ENCODE measurements around the gene PDCD7. TPM values are rescaled to one million over a fixed set of nuclear protein-coding genes. Genes with fewer than 3 reads are reported as not detected.
"Not testable (repeated sequence)": the region's sequence is repeated elsewhere in the genome, so short reads cannot be mapped to it uniquely, and the experiment has no call there.

Gene PDCD7
- polyA plus RNA-seq, 1 donor: 19.5 TPM

DNA sequence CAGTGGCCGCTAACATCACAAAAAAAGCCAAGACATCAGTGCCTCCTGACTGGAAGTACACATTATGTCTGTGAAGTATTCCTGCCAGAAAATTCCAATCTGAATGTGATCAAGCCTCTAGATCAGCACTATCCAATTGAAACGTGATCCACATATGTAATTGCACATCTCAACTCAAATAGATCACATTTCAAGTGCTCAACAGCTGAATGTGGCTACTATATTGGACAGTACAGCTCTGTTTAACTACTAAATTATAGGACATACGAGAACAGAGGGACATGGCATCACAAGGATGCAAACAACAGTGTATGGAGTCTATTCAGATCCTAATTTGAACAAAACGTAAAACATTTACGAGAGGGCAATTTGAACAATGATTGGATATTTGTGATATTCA lies 18.1 kb downstream of the PDCD7 start:
- DNase-seq (ENCODE audit: low read depth): no peak

DNA sequence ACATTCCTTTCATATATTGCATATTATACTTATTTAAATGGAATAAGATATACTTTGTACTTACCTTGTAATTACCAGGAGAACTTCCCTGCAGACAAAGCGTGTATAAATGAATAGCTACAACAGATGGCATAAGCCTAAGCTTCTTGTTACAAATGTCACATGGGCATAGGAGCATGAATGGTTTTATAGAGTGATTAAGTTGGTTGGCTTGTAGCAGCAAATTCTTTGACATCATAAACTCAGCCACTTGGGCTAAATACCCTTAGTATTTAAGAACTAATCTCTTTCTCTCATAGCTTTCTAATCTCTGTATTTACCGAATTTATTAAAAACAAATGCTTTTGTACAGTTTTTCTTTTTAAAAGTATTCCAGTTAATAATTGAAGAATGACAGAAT lies 18.5 kb downstream of the PDCD7 start, which contains the start of gene UBAP1L:
TSS of gene UBAP1L (minus strand) at position 115 of the 400 bp plus-strand sequence. CDS start 8,985 bp downstream, outside the sequence.
- DNase-seq (ENCODE audit: low read depth): no peak

DNA sequence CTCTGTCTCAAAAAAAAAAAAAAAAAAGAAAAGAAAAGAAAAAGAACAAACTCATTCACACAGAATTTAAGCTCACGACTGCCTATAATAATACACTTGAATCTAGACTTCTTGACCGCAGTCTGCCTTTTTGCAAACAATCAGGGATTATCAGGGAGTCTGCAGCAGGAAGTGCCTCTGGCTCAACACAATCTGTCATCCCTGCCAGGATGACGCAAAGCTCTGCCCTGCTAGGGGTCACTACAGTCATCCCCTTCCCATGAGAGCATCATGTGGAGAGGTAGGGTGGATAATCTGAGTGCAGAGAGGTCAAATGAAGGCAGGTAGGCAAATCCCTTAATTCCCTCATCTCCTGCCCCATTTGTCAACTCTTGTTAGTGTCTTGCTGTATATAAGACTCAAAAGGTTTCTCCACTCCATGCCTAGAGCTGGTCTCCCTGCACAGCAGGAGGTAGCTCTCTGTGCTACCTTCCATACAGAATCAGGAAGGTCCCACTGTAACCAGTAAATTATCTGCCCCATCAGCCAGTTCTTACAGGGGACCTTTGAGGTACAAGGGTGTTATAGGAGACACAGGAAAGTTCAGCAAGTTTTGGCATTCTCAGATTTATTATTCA lies 22.8 kb downstream of the PDCD7 start:
- no peak for DNase-seq (ENCODE audit: low read depth)

DNA sequence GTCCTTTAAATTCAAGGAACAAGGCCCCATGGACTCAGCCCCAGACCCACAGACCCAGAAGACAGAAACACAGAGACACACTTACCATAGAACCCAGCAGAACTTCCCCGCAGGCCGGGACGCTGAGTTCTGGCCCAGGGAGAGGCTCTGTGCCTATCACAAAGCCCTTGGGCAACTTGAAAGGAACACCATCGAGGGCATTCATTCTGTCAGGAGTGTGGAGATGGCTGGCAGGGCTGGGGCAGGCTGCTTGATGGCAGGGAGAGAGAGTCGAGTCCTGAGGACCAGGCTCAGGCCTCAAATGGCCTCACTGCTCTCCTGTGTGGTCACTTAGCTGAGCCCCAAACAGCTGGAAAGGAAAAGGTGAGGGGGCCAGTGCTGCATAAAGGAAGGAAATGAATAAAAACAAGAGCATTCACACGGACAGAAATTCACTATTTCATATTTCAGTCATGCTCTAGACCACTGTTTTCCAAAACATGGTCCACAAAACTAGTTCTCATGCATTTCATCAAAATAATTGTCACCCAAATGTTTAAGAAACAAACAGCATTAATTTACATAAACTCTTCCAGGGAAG lies 27.5 kb downstream of the PDCD7 start:
- no peak for DNase-seq (ENCODE audit: low read depth)

DNA sequence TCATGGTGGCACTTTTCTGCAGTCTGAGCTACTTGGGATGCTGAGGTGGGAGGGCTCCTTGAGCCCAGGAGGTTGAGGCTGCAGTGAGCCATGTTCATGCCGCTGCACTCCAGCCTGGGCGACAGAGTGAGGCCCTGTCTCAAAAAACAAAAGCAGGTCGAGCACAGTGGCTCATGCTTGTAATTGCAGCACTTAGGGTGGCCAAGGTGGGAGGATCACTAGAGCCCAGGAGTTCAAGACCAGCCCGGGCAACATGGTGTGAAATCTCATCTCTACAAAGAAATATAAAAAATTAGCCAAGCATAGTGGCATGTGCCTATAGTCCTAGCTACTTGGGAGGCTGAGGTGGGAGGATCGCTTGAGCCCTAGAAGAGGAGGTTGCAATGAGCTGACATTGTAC lies 28.6 kb downstream of the PDCD7 start:
- DNase-seq (ENCODE audit: low read depth): no peak

DNA sequence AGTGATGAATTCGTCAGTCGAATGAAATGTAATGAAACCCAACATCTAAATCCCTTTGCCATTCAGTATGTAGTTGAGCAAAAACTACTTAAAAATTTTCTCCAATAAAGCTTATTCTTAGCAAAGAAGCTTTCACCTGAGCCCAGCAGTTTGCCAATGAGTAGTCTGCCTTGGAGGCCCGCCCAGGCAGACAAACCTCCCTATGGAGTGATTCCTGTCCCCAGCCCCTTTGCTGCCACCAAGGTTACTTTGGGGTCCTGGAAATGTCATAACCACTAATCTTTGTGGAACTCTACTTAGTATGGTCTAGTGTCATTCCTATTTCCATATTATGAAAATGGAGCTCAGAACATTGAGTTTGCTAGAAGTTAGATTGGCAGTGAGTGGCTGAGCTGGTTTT lies 30.7 kb downstream of the PDCD7 start:
- no peak for DNase-seq (ENCODE audit: low read depth)

DNA sequence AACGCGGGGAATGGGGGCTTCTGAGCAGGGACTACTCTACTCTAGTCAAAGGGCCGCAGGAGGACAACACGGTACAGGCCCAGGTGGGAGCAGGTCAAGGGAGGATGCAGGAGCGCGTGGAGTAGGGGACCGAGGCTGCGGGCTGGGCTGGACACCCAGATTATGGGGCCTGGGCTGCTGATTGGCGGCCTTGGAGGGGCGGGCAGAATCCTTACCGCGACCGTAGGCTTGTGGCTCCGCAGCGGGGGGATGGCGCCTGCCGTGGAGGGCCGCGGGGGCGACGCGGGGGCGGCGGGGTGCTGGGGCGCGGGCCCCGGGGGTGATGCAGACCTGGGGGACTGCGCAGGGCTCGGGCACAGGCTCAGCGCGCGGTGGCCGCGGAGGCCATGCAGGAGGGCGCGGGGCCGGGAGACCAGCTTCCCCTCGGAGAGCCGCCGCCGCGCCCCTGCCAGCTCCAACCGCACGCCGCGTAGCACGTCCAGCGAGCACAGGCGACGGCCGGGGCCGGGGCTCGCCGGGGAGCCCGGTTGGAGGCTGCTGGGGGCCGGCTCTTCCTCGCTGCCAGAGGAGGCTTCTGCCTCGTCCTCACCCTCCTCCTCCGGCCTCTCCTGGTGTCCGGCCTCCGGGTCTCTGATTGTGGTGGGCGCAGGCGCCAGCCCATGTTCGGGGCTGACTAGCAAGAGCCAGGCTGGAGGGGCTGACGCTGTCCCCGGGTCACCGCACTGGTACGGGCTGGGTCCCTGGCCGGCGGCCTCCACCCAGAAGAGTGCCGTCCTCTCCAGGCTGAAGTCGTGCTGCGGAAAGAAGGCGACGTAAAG lies 31.5 kb downstream of the PDCD7 start:
- DNase-seq (ENCODE audit: low read depth): no peak

DNA sequence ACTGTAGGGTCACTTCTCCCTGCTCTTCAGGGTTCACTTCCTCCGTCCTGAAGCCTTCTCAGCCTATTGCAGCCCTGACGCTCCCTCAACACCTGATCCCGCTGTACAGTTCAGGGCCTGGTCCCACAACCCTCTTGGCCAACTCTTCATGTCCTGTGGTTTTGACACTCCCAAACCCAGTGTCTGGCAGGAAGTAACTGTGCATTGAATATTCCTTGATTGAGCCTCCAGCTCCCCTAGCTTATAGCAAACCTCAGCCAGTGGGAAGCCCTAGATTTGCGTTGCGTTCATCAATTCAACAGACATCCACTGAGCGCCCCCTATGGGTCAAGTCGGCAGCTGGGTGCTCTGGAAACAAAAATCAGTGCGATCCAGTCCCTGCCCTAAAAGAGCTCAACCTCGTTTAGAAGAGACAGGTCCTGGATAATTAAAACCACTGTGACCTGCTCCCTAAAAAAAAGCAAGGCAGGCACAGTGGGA lies 32.2 kb downstream of the PDCD7 start:
- peak; percentile 39 for DNase-seq (ENCODE audit: low read depth)

DNA sequence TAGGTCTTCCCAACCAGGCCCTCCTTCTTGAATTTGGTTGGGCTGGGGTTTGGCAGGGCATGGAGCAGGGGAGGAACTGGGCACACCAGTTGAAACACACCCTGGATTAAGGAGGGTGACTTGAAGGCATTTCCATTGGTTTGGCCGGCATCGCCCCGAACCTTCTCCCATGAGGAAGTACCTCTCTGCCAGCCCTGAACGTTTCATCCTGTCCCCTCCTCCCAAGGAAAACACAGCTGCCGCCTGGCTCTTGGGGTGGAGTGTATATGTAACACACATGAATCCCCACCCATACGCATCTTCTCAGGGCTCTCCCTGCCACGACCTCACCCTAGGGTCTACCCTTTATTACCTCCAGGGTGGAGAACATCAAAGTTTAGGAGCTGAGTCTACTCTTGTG lies 33.2 kb downstream of the PDCD7 start:
- DNase-seq (ENCODE audit: low read depth): no peak

DNA sequence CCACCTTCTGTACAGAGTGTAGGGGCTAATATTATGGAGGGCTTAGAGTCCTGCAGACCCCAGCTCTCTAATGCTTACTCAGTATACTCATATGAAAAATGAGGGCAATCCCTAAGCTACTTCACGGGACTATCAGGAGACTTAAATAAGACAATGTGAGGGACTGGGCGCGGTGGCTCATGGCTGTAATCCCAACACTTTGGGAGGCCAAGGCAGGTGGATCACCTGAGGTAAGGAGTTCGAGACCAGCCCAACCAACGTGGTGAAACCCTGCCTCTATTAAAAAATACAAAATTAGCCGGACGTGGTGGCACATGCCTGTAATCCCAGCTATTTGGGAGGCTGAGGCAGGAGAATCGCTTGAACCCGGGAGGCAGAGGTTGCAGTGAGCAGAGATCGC lies 33.8 kb downstream of the PDCD7 start:
- not testable (repeated sequence) for DNase-seq (ENCODE audit: low read depth)

DNA sequence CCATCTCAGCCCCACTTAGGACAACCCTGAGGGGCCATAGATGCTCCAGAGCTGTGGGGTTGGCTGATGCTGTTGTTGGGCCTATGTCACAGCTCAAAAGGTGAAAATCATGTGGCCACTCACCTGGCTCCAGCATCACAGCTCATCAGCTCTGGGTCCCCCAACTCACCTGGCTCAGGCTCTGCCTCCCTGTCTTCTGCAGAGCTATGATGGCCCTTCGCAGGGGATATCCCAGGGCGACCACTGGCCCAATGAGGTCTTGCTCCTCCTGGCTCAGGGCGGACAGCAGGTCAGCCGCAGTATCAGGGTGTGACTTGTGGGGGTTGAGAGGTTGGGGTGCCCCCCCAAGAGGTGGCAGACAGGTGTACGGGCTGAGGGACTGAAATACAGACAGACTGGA lies 34.3 kb downstream of the PDCD7 start:
- DNase-seq (ENCODE audit: low read depth): no peak

DNA sequence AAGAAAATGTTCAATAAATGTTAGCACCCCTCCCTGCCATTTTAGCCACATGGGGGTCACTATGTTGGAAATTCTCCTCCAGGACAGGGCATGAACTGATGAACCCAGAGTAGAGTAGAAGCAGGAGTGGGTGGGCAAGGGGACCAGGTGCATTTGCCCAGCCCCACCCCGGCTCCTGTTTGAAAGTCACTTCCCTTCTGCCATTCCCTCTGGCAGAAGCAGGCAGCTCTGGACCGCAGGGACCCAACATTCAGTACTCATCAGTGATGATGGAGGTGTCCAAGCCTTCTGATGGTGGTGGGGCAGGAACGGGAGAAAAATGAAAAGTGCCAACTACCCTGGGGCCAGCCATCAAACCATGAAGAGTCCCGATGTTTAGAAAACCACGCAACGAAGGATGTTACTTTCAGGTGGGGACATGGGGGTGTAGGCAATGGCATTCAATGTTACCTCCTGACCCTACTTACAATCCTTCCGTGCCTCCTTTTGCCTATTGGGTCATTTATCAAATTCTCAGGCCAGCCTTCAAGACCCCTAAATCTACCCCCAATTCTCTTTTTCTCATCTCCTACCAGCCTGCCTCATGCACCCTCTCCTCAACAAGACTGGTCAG lies 35.9 kb downstream of the PDCD7 start:
- DNase-seq (ENCODE audit: low read depth): no peak

DNA sequence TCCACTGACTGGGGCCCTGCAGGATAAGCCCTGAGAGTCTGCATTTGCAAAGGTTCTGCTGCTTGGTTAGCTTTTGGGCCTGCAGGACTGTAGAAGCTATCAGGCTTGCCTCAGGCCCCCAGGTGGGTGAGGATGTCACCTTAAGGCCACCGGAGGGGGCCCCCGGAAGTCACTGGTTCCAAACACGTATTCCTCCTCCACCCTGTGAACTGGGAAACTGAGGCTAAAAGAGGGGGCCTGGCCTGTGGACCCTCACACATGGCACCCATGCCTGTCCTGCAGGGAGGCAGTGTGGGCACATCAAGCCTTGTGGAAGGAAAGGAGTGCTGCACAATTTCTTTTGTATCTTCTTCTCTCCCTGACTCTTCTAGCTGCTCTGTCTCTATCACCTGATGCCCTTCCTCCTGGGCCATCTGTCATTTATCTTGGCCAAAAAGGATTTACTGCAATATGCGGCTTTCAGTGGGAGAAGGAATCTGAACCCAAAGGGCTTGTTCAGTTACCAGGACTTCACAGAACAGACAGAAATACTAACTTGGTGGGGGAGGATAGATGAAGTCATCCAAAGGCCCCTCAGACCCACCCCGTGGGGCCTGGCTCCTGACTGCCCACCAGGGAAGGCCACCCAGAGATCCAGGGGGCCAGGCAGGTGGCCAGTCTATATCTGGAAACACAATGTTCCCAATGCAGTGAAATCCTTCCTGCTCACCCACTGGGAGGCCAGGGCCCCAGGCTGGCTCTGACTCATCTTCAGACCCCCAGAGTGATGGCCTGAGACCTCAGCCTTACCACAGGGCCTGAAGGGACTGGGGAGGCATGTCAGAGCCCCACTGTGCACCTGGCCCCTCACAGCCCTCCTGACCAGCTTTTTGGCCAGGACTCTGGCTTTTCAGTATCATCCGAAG lies 36.9 kb downstream of the PDCD7 start:
- DNase-seq (ENCODE audit: low read depth): no peak

DNA sequence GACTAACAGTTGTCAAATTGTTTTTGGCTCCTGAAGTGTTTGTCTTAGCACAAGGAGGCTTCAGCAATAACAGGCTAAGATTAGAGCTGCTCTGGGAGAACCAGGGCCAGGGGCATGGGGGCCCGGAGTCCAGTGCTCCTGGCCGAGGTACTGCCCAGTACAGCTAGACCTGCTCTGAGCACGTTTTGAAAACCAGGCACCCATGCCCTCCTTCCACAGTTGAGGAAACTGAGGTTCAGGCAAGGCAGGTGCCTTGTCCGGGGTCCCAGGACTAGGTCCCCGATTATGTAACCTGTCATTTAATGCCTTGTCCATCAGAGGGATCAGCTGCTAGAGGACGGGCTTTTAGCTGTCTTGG lies 37.9 kb downstream of the PDCD7 start:
- no peak for DNase-seq (ENCODE audit: low read depth)

DNA sequence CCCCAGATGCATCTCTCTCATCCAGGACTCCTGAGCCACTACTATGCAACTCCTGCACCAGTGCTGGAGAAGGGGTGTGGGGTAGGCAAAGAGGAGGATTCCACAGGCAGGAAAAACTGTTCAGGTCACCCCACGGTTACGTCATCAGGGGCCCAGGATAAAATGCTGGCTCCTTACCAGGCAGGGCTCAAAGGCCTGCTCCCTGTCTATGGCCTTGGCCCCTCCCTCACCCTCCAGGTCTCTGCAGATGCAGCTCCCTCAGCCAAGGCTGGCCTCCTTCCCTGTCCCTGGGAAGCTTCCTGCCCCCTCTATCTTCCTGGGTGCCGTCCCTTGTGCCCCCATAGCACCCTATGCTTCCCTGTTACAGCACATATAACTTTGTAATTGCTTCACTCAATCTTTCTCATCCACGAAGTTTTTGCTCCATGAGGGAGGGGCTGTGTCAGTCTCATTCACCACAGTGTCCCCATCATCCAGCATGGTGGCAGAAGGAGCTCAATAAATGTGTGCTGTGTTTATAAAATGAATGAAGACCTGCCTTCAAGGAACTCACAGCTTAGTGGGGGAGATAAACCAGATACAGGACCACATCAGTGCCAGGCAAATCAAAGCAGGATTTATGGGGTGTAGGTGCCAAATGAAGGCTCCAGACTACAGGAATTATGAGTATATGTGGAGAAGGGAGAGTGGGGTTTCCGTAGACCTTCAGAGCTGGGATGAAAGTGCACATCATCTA lies 38.4 kb downstream of the PDCD7 start:
- DNase-seq (ENCODE audit: low read depth): no peak

DNA sequence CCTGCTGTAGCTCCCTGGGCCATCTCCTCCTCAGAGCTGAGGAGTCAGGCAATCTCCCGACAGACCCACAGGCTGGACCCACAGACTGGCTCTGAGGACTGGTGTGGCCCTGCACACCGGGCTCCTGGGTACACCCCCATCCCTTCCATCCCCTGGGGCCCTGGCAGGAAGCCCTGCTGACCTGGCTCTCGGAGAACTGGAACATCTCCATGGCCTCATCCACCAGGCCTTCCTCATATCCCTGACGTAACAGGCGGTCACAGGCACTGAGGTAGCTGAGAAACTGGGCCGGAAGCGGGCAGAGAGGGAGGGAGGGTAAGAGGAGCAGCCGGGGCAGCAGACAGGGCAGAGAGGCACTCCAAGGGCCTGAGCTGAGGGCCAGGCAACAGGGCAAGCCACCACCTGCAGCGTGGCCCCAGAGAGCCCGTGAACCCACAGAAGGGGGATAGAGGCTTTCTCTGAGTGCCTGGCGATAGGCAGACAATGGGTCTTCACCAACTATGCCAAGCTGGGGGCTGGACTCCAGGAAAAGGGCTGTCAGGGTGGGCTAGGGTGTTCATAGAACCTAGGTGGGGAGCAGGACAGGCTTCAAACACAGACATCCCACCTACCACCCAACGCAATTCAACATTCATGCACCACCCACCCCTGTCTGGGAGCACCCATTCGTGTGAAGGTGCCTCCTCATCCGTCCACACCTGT lies 39.2 kb downstream of the PDCD7 start:
- no peak for DNase-seq (ENCODE audit: low read depth)

DNA sequence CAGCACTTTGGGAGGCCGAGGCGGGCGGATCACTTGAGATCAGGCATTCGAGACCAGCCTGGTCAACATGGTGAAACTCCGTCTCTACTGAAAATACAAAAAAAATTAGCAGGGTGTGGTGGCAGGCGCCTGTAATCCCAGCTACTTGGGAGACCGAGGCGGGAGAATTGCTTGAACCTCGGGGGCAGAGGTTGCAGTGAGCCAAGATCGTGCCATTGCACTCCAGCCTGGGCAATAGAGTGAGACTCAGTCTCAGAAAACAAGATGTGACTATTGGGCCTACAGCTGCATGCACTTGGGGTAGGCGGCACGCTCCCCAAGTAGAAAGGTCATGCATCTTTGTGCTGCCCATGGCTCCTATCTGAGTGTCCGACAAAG lies 39.8 kb downstream of the PDCD7 start:
- not testable (repeated sequence) for DNase-seq (ENCODE audit: low read depth)

DNA sequence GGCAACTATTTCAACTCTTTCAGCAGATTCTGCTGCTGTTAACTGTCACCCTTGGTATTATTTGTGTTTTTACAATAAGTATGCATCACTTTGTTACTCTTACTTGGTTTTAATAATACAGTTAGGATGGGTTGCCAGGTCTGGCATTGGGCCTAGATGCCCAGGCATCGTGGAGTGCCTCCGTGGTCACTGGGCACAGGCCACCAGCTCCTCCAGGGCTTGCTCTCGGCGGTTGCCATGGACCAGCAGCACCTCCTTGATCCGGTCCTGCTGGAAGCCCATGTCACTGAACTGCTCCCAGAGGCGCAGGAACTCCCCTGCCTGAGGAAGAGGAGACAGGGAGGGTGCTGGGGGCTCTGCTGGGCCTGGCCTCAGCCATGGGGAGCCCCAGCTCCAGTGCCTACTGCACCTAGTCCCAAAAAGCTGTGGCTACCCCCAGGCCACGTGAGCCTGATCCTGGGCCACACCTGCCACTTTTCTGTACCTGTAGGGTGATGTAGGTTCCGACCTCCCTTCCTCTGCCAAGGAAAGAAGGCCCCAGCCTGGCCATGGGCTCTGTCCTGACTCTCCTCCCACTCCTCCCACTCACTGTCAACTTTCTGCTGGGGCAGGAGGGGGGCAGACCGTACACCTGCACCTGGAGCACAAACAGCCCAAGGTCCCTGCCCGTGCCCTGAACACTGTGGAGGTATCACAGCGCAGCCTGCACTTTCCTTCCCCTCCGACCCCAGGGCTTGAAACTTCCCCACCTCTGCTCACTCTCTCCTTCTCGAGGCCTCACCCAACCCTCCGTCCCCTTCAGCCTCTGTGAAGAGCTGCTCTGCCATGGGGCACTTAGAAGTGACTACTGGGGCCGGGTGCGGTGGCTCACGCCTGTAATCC lies 40.5 kb downstream of the PDCD7 start:
- DNase-seq (ENCODE audit: low read depth): no peak

All from forelimb muscle (tissue), 1 donor.